Vagina (tissue), 2 donors: ENCODE data around the gene DCC.

ENCODE experiments used
- POLR2A ChIP-seq, 2 donors: fragments of 450-650 bp; IDR thresholded peaks; one replicate each; pipeline ENCODE4 v1.6.1; 2017; ENCODE audit warnings: antibody characterized with exemption in 2 of 2, mild to moderate bottlenecking in 2 of 2, moderate library complexity in 2 of 2
- POLR2AphosphoS5 ChIP-seq, 2 donors: sonication (generic); formaldehyde crosslinking; IDR thresholded peaks; one replicate each; pipeline ENCODE4 v1.9.0; 2017; ENCODE audit warnings: antibody characterized with exemption in 2 of 2, mild to moderate bottlenecking in 2 of 2, low read depth in 1 of 2; ENCODE audit not compliant: insufficient read depth in 1 of 2
- TF ChIP-seq, protein P1 (sequence below), 3 experiments: fragments of 450-650 bp in 2 of 3; fragments of 200-600 bp in 1 of 3; sonication (generic) in 1 of 3; IDR thresholded peaks; one replicate each; pipeline ENCODE4 v1.5.1; 2017 to 2019; ENCODE audit warnings: antibody characterized with exemption in 3 of 3, mild to moderate bottlenecking in 2 of 3, moderate library complexity in 2 of 3

DNA sequence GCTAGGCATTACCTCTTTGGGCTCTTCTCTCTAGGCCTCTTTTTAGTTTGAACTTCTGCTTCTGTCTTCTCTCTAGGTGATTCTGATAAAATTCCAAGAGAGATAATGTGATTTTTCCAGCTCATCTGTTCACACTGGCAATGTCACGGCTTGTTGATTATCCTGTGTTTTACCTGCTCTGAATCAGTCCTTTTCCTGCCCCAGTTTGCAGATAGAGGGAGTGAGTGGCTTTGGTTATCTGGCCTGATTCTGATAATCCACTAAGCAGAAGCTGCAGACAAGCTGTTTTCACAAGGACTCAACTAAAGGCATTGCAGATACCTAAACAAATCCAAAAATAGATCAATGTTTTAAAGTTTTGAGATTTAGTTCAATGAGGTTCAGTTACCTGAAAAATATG, 111.9 kb downstream of the DCC start:
- TF ChIP-seq POLR2AphosphoS5 (IDR thresholded peaks at IDR 0.05; ENCODE audit: insufficient read depth in 1 of 2, low read depth in 1 of 2) (no peak), POLR2A (IDR thresholded peaks at IDR 0.05) (no peak)
- TF ChIP-seq, protein P1, sequence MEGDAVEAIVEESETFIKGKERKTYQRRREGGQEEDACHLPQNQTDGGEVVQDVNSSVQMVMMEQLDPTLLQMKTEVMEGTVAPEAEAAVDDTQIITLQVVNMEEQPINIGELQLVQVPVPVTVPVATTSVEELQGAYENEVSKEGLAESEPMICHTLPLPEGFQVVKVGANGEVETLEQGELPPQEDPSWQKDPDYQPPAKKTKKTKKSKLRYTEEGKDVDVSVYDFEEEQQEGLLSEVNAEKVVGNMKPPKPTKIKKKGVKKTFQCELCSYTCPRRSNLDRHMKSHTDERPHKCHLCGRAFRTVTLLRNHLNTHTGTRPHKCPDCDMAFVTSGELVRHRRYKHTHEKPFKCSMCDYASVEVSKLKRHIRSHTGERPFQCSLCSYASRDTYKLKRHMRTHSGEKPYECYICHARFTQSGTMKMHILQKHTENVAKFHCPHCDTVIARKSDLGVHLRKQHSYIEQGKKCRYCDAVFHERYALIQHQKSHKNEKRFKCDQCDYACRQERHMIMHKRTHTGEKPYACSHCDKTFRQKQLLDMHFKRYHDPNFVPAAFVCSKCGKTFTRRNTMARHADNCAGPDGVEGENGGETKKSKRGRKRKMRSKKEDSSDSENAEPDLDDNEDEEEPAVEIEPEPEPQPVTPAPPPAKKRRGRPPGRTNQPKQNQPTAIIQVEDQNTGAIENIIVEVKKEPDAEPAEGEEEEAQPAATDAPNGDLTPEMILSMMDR (IDR thresholded peaks at IDR 0.05): no peak
